Right cardiac atrium (tissue), 5 donors: ENCODE results near the gene SIGLECL1. TPM values are rescaled to one million over a fixed set of nuclear protein-coding genes. Genes with fewer than 3 reads are reported as not detected.

Experiments used
- ATAC-seq, 2 donors: fragments of 200-7000 bp; cut with Tn5 transposase; one replicate each; pipeline versions ENCODE4 v1.8.0 to v1.9.1; 2020; ENCODE audit warnings: moderate library complexity in 2 of 2, mild to moderate bottlenecking in 1 of 2
- DNase-seq, 3 donors: peaks; one replicate each; pipeline ENCODE4 v3.0.0-alpha.2; 2020
- H3K27ac ChIP-seq: one replicate; pipeline ENCODE4 v1.5.1; 2013; ENCODE audit warnings: mild to moderate bottlenecking, low read length, control low read depth, moderate library complexity
- H3K27me3 ChIP-seq: one replicate; pipeline ENCODE4 v1.6.1; 2013; ENCODE audit not compliant: control insufficient read depth, insufficient read depth
- H3K4me1 ChIP-seq: one replicate; pipeline ENCODE4 v1.6.1; 2013; ENCODE audit warnings: low read length; ENCODE audit not compliant: control insufficient read depth, insufficient read depth
- H3K4me3 ChIP-seq: one replicate; pipeline ENCODE4 v1.5.1; 2013; ENCODE audit warnings: low read length, control low read depth
- H3K9me3 ChIP-seq: one replicate; pipeline ENCODE4 v1.6.1; 2013; ENCODE audit warnings: low read length; ENCODE audit not compliant: control insufficient read depth
- WGBS: extraction: QIAGEN DNeasy Blood & Tissue Kit; methylation state at CpG from one replicate; pipeline ENCODE4 v1.1.7; 2013; 5-methylcytosine and 5-hydroxymethylcytosine counted together
- intact Hi-C, 4 donors: fragments of 100-400 bp; cut with DNase I; formaldehyde crosslinking; loops; one replicate each; pipeline versions ENCODE4 v1.11.0 to v1.14.0; 2022 to 2023
- polyA plus RNA-seq: library from polyadenylated mRNA; stranded (reverse); fragments of 200-250 nt; gene quantifications from one replicate; pipeline ENCODE4 v1.2.3, GENCODE V29; 2013
- total RNA-seq, 4 donors: library from RNA; stranded (reverse); fragmentation: NEBNext Ultra II Directional; extraction: Animal tissue kit (Norgen Biotek cat#: 25700); gene quantifications; one replicate each; pipeline ENCODE4 v1.2.1, GENCODE V29; 2021
- donor health status: healthy with polysubstance abuse.
- donor health status: DM: no; HTN: yes; CAD: no.
- donor health status: DM: no; HTN: no; CAD: no.
- donor health status: DM: no; HTN: yes; CAD: no; lungs with severe emphysema.
- donor health status: DM: yes; HTN: yes; CAD: no.

The SIGLECL1 gene
- total and polyA plus RNA-seq, 5 donors, result not detected

DNA sequence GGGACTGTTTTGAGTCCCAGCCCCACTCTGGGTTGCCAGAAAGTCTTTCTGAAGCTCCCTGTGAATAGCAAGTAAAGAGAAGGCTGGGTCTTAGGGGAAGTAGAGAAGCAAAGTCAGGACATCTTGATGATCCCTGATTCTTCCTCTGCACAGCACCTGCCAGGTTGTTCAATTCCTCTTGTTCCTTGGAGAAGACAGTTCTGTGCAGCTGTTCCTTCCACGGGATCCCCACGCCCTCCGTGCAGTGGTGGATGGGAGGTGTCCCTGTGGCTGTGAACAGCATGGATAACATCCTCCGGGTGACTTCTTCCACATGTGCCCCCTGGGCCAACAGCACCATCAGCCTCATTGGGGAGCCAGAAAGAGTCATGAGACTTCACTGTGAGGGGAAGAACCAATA, 31.5 kb downstream of the SIGLECL1 start:
- no peaks in the 10 kb centered on the region for H3K27me3 ChIP-seq
- intact Hi-C loops, result no loop called here
- ATAC-seq (no peak), DNase-seq (no peak)
- H3K4me1 ChIP-seq, result no peaks in the 10 kb centered on the region
- no peak overlapping the region for H3K4me3 ChIP-seq
- H3K27ac ChIP-seq, result no peak overlapping the region
- H3K9me3 ChIP-seq, result no peaks in the 10 kb centered on the region
- WGBS, result 80% methylated on average over 4 of the region's 4 CpGs

- ATAC-seq (no peak), DNase-seq (no peak)
- Histone ChIP-seq H3K27ac (no peak overlapping the region), H3K9me3 (no peaks in the 10 kb centered on the region), H3K4me1 (no peaks in the 10 kb centered on the region), H3K27me3 (no peaks in the 10 kb centered on the region), H3K4me3 (no peak overlapping the region)
- intact Hi-C loops, result no loop called here
- WGBS, result 70% methylated on average over 3 of the region's 3 CpGs
These were observed 34.8 kb downstream of the SIGLECL1 start for GRCh38 chr19:51285682-51286081.

DNA sequence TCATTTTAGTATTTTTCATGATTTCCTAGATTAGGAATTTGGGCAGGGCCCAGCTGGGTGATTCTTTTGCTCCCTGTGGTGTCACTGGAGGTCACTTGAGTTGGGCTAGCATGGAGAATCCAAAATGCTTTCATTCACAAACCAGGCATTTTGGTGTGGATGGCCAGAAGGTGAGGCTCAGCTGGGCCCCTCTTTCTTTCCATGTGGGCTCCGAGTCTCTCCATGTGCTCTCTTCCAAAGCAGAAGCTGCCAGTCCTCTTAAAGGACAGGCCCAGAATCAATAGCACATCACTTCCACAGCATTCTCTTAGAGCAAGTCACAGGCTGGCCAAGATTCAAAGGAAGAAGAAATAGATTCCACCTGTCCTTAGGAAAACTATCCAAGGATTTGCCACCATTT, 38.8 kb downstream of the SIGLECL1 start:
- no peak overlapping the region for H3K4me3 ChIP-seq
- H3K9me3 ChIP-seq, result no peaks in the 10 kb centered on the region
- intact Hi-C loops, result no loop called here
- H3K27me3 ChIP-seq, result no peaks in the 10 kb centered on the region
- no peaks in the 10 kb centered on the region for H3K4me1 ChIP-seq
- no peak for DNase-seq
- ATAC-seq, result no peak
- WGBS, result 74% methylated on average over 1 of the region's 1 CpG
- no peak overlapping the region for H3K27ac ChIP-seq

- DNase-seq (no peak), ATAC-seq (no peak)
- no peak overlapping the region for H3K4me3 ChIP-seq
- no peaks in the 10 kb centered on the region for H3K27me3 ChIP-seq
- H3K4me1 ChIP-seq, result no peaks in the 10 kb centered on the region
- H3K9me3 ChIP-seq, result no peaks in the 10 kb centered on the region
- H3K27ac ChIP-seq, result no peak overlapping the region
- intact Hi-C loops, result no loop called here
- 30% methylated on average over 11 of the region's 11 CpGs for WGBS
These were observed 42.1 kb downstream of the SIGLECL1 start for GRCh38 chr19:51292971-51293370.

- WGBS, result 68% methylated on average over 14 of the region's 14 CpGs
- Histone ChIP-seq H3K27ac (no peak overlapping the region), H3K27me3 (no peaks in the 10 kb centered on the region), H3K4me3 (no peak overlapping the region), H3K9me3 (no peaks in the 10 kb centered on the region), H3K4me1 (no peaks in the 10 kb centered on the region)
- DNase-seq (no peak), ATAC-seq (peak in 1 of 2 donors; percentile 10)
- intact Hi-C loops, result no loop called here
These were observed 42.8 kb downstream of the SIGLECL1 start for GRCh38 chr19:51293571-51294210.

DNA sequence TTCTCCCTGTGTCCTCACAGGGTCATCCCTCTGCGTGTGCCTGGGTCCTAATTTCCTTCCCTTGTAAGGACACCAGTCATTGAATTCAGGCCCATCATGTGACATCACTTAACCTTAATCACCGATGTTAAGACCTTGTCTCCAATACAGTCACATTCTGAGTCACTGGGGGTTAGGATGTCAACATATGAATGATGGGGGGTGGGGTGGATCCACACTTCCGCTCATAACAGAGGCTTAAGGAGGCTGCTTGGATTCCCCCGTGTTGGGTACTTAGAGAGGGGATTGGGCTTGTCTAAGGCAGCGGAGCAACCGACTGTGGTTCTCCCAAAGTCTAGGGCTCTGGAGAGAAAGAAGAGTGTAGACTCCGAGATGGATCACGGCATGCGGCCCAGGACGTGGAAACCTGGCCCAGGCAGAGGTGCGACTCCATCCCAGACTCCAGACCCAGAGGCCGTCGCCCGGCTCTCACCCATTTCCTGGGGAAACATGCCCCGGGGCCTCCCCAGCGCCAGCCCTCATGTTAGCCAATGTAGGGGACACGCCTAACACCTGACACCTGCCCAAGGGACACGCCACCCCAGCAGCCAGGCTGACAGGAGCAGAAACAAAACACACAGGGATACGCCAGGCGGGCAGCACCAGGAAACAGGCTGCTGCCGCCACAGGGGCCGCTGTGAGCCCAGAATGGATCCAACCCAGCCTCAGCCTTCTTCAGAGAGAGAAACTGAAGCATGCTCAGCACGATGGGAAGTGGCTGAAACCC, 43.5 kb downstream of the SIGLECL1 start:
- no peaks in the 10 kb centered on the region for H3K27me3 ChIP-seq
- intact Hi-C loops, result no loop called here

GRCh38 chr19:51294977-51295375, 44.1 kb downstream of the SIGLECL1 start:
- no peak overlapping the region for H3K4me3 ChIP-seq
- no peak for ATAC-seq
- no peaks in the 10 kb centered on the region for H3K9me3 ChIP-seq
- H3K27ac ChIP-seq, result no peak overlapping the region
- H3K27me3 ChIP-seq, result no peaks in the 10 kb centered on the region
- DNase-seq, result no peak
- WGBS, result 50% methylated on average over 12 of the region's 12 CpGs
- H3K4me1 ChIP-seq, result no peaks in the 10 kb centered on the region
- intact Hi-C loops, result no loop called here

More for the DNA sequence above, 43.5 kb downstream of the SIGLECL1 start:
- 68% methylated on average over 23 of the region's 23 CpGs for WGBS
- ATAC-seq (no peak), DNase-seq (no peak)
- H3K4me1 ChIP-seq, result no peaks in the 10 kb centered on the region
- no peak overlapping the region for H3K27ac ChIP-seq
- no peak overlapping the region for H3K4me3 ChIP-seq
- no peaks in the 10 kb centered on the region for H3K9me3 ChIP-seq

DNA sequence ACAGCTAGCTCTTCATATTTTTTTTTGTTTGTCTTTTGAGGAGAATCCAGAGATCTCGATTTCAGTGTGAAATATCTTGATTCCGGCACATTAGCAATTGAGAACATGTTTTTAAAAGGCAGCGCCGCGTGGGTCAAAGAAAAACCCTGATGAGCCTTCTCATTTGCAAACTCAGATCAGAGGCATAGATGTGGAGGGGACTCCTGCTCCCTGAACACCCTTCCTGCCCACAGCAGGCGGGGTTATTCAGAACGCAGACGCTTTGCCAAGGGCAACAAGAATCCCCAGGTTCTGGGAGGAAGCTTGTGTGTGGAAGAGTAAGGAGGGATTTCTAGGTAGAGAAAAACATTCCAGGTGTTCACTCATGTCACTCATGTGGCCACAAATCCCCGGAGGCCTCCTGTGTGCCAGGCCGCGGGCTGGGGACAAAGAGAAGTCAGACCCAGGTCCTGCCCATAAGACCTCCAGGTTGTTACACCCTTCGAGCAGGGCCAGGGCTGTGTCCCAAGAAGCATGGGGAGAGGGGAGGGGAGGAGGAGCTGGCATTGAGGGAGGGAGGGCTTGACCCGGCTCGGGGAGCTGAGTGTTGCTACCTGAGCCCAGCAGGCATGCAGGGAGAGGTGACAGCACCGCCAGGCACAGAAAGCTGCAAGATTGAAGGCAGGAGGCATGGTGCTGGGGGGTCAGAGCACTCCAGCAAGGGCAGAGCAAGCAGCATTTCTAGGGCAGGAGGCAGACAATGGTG, 44.7 kb downstream of the SIGLECL1 start:
- Histone ChIP-seq H3K9me3 (no peaks in the 10 kb centered on the region), H3K27ac (no peak overlapping the region), H3K4me1 (no peaks in the 10 kb centered on the region), H3K4me3 (no peak overlapping the region), H3K27me3 (no peaks in the 10 kb centered on the region)
- DNase-seq, result no peak
- intact Hi-C loops, result no loop called here
- WGBS, result 45% methylated on average over 15 of the region's 15 CpGs
- ATAC-seq, result no peak

GRCh38 chr19:51296336-51297093, 45.6 kb downstream of the SIGLECL1 start:
- intact Hi-C loops, result no loop called here
- Histone ChIP-seq H3K9me3 (no peaks in the 10 kb centered on the region), H3K4me1 (no peaks in the 10 kb centered on the region), H3K4me3 (no peak overlapping the region), H3K27me3 (no peaks in the 10 kb centered on the region), H3K27ac (no peak overlapping the region)
- DNase-seq (no peak), ATAC-seq (no peak)
- WGBS, result 54% methylated on average over 9 of the region's 9 CpGs

DNA sequence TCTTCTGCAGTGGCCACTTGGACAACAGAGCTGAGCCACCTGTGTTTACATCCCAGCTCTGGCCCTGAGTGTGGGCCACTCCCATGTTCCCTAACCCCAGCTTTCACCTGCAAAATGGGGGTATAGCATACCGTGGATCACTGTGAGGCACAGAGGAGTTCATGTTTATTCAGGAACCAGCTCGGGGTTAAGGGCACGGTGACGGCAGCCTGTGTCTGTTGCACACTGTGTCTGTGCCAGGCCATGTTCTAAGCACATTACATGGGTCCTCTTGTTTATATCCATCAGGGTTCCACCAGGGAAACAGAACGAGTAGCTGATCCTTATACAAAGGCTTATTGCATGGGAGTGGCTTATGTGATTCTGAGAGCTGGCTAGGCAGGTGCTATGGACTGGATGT, 46.5 kb downstream of the SIGLECL1 start:
- 68% methylated on average over 5 of the region's 5 CpGs for WGBS
- Histone ChIP-seq H3K27me3 (no peaks in the 10 kb centered on the region), H3K4me3 (no peak overlapping the region), H3K4me1 (no peaks in the 10 kb centered on the region), H3K27ac (no peak overlapping the region), H3K9me3 (no peaks in the 10 kb centered on the region)
- no peak for ATAC-seq
- DNase-seq, result no peak
- intact Hi-C loops, result no loop called here

DNA sequence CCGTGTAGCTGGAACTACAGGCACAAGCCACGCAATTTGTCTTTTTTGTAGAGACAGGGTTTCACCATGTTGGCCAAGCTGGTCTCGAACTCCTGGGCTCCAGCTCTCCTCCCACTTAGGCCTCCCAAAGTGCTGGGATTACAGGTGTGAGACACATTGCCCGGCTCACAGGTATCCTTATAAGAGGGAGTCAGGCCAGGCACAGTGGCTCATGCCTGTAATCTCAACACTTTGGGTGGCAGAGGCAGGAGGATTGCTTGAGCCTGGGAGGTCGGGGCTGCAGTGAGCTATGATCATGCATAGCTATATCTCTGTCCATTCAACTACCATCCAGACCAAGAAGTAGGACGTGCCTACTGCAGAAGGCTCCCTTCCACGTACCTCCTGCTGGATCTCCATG, 50.4 kb downstream of the SIGLECL1 start:
- no peaks in the 10 kb centered on the region for H3K4me1 ChIP-seq
- peaks cover 1% of the 10 kb centered on the region for H3K9me3 ChIP-seq
- no peaks in the 10 kb centered on the region for H3K27me3 ChIP-seq
- no peak overlapping the region for H3K4me3 ChIP-seq
- intact Hi-C loops, result no loop called here
- H3K27ac ChIP-seq, result no peak overlapping the region
- DNase-seq (no peak), ATAC-seq (no peak)
- WGBS, result 72% methylated on average over 7 of the region's 7 CpGs
